Upper lobe of left lung (tissue), 6 donors: ENCODE results near the gene GOSR2. TPM values are rescaled to one million over a fixed set of nuclear protein-coding genes. Genes with fewer than 3 reads are reported as not detected.
A peak's percentile ranks its signal among the peaks of the same experiment; 100 is the strongest.

Experiments used
- ATAC-seq, 2 donors: fragments of 200-7000 bp; cut with Tn5 transposase; one replicate each; pipeline ENCODE4 v1.9.1; 2022; ENCODE audit warnings: mild to moderate bottlenecking in 2 of 2, moderate library complexity in 2 of 2; ENCODE audit not compliant: low FRiP score in 2 of 2
- DNase-seq, 2 donors: peaks; one replicate each; pipeline ENCODE4 v3.0.0-alpha.2; 2019 to 2020
- H3K27ac ChIP-seq, 4 donors: fragments of 200-600 bp; sonication (generic); one replicate each; pipeline ENCODE4 v1.5.1; 2016 to 2019
- H3K27me3 ChIP-seq, 4 donors: fragments of 200-600 bp; sonication (generic); one replicate each; pipeline ENCODE4 v1.5.1; 2017 to 2019
- H3K36me3 ChIP-seq, 4 donors: fragments of 200-600 bp; sonication (generic); one replicate each; pipeline ENCODE4 v1.5.1; 2016 to 2019
- H3K4me1 ChIP-seq, 4 donors: fragments of 200-600 bp; sonication (generic); one replicate each; pipeline ENCODE4 v1.5.1; 2018 to 2019
- H3K4me3 ChIP-seq, 4 donors: fragments of 200-600 bp; sonication (generic); one replicate each; pipeline ENCODE4 v1.5.1; 2017 to 2019; ENCODE audit warnings: mild to moderate bottlenecking in 2 of 4, moderate library complexity in 1 of 4
- H3K9me3 ChIP-seq, 4 donors: fragments of 200-600 bp; sonication (generic); one replicate each; pipeline ENCODE4 v1.5.1; 2018 to 2019
- CTCF ChIP-seq, 6 experiments: fragments of 450-650 bp in 4 of 6; fragments of 200-600 bp in 2 of 6; sonication (generic) in 2 of 6; IDR thresholded peaks; one replicate each; pipeline ENCODE4 v1.5.1; 2016 to 2019; ENCODE audit warnings: antibody characterized with exemption in 6 of 6
- EP300 ChIP-seq, 4 donors: sonication (generic); formaldehyde crosslinking; IDR thresholded peaks; one replicate each; pipeline ENCODE4 v1.5.1; 2017; ENCODE audit warnings: antibody characterized with exemption in 4 of 4, control low read depth in 2 of 4
- POLR2A ChIP-seq, 4 donors: fragments of 450-650 bp; IDR thresholded peaks; one replicate each; pipeline ENCODE4 v1.5.1; 2016 to 2017; ENCODE audit warnings: antibody characterized with exemption in 4 of 4, mild to moderate bottlenecking in 2 of 4
- POLR2AphosphoS5 ChIP-seq, 2 donors: sonication (generic); formaldehyde crosslinking; IDR thresholded peaks; one replicate each; pipeline ENCODE4 v1.5.1; 2017; ENCODE audit warnings: antibody characterized with exemption in 2 of 2
- WGBS, 2 donors: methylation state at CpG; one replicate each; pipeline ENCODE4 v1.1.5; 2017 to 2018; 5-methylcytosine and 5-hydroxymethylcytosine counted together
- total RNA-seq, 6 donors: library from RNA; depleted of rRNA in 4 of 6; stranded (reverse); fragments of >200 nt in 4 of 6; gene quantifications; one replicate each; pipeline versions ENCODE4 v1.1.0 to v1.2.1, GENCODE V29; 2016 to 2021
- donor health status: DM: no; HTN: no; CAD: no; lungs with moderate emphysema.
- donor health status: DM: no; HTN: yes; CAD: no; lungs with severe emphysema.

The GOSR2 gene
- total RNA-seq, 6 donors from 2014 or later, result 40.3 to 79.6 (median 50.8) TPM

GRCh38 chr17:46876353-46876887 is 46.5 kb upstream of the GOSR2 start:
- TF ChIP-seq CTCF (IDR thresholded peaks at IDR 0.05) (peak in 4 of 6 experiments; percentile 16 to 53 (median 33)), EP300 (IDR thresholded peaks at IDR 0.05) (no peak)
- Histone ChIP-seq H3K36me3 (no peaks in the 10 kb centered on the region), H3K27me3 (no peaks in the 10 kb centered on the region), H3K27ac (no peak overlapping the region), H3K4me3 (no peak overlapping the region), H3K4me1 (peaks cover 15 to 18% (median 17%) of the 10 kb centered on the region in 4 donors), H3K9me3 (no peaks in the 10 kb centered on the region)
- peak in 1 of 2 donors; percentile 70 for DNase-seq
- 75 to 100% methylated on average over 1 to 12 of the region's 12 CpGs for WGBS, 2 donors
- peak in 1 of 2 donors; percentile 44 for ATAC-seq

DNA sequence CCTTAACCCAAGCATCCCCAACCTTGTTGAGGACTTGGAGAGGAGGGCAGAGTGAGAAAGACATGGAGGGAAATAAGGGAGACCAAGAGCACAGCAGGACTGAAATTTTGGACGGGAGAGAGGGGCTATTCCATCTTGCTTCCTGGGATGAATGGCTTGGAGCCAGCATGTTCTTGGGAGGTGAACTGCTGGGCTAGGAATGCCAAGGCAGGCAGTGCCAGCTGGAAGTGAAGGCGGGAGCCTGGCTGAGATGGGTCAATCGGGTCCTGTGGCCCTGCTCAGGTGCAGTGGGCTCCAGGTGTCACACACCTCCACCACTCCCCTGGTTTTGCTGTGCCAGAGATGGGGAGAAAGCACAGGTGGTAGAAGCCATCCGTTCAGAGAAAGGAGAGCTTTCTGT is 46.0 kb upstream of the GOSR2 start:
- Histone ChIP-seq H3K4me1 (peaks cover 15 to 18% (median 17%) of the 10 kb centered on the region in 4 donors), H3K27ac (peak overlapping the region in 1 of 4 donors; percentile 64), H3K36me3 (no peaks in the 10 kb centered on the region), H3K9me3 (no peaks in the 10 kb centered on the region), H3K27me3 (no peaks in the 10 kb centered on the region), H3K4me3 (no peak overlapping the region)
- ATAC-seq, result no peak
- 50 to 79% methylated on average over 1 to 4 of the region's 4 CpGs for WGBS, 2 donors
- no peak for TF ChIP-seq POLR2AphosphoS5 (IDR thresholded peaks at IDR 0.05)
- no peak for TF ChIP-seq CTCF (IDR thresholded peaks at IDR 0.05)
- TF ChIP-seq EP300 (IDR thresholded peaks at IDR 0.05), result no peak
- no peak for TF ChIP-seq POLR2A (IDR thresholded peaks at IDR 0.05)
- no peak for DNase-seq

GRCh38 chr17:46877466-46877865 is 45.5 kb upstream of the GOSR2 start:
- TF ChIP-seq CTCF (IDR thresholded peaks at IDR 0.05) (no peak), POLR2A (IDR thresholded peaks at IDR 0.05) (no peak), POLR2AphosphoS5 (IDR thresholded peaks at IDR 0.05) (no peak), EP300 (IDR thresholded peaks at IDR 0.05) (no peak)
- DNase-seq (no peak), ATAC-seq (peak in 1 of 2 donors; percentile 23)
- Histone ChIP-seq H3K27ac (peak overlapping the region; percentile 5 to 67 (median 64)), H3K4me1 (peaks cover 15 to 18% (median 17%) of the 10 kb centered on the region in 4 donors), H3K9me3 (no peaks in the 10 kb centered on the region), H3K36me3 (no peaks in the 10 kb centered on the region), H3K4me3 (no peak overlapping the region), H3K27me3 (no peaks in the 10 kb centered on the region)
- 62 to 74% methylated on average over 3 to 6 of the region's 6 CpGs for WGBS, 2 donors

- 0 to 49% methylated on average over 2 to 6 of the region's 6 CpGs for WGBS, 2 donors
- DNase-seq (peak in 1 of 2 donors; percentile 62), ATAC-seq (peak in 1 of 2 donors; percentile 70)
- H3K27me3 ChIP-seq, result no peaks in the 10 kb centered on the region
- no peaks in the 10 kb centered on the region for H3K36me3 ChIP-seq
- H3K27ac ChIP-seq, result peak overlapping the region; percentile 28 to 67 (median 64)
- H3K9me3 ChIP-seq, result no peaks in the 10 kb centered on the region
- TF ChIP-seq POLR2AphosphoS5 (IDR thresholded peaks at IDR 0.05) (peak in 1 of 2 donors; percentile 14), EP300 (IDR thresholded peaks at IDR 0.05) (no peak)
- peaks cover 15 to 18% (median 17%) of the 10 kb centered on the region in 4 donors for H3K4me1 ChIP-seq
- no peak overlapping the region for H3K4me3 ChIP-seq
Observed at GRCh38 chr17:46878055-46878454, 44.9 kb upstream of the GOSR2 start.

- TF ChIP-seq POLR2AphosphoS5 (IDR thresholded peaks at IDR 0.05), result no peak
- TF ChIP-seq CTCF (IDR thresholded peaks at IDR 0.05), result no peak
- no peak for TF ChIP-seq POLR2A (IDR thresholded peaks at IDR 0.05)
- TF ChIP-seq EP300 (IDR thresholded peaks at IDR 0.05), result no peak
- DNase-seq (no peak), ATAC-seq (no peak)
- Histone ChIP-seq H3K27me3 (no peaks in the 10 kb centered on the region), H3K27ac (peak overlapping the region in 1 of 4 donors; percentile 64), H3K36me3 (no peaks in the 10 kb centered on the region), H3K4me1 (peaks cover 15 to 18% (median 17%) of the 10 kb centered on the region in 4 donors), H3K4me3 (no peak overlapping the region), H3K9me3 (no peaks in the 10 kb centered on the region)
- WGBS, 2 donors, result 87 to 93% methylated on average over 6 of the region's 7 CpGs
Observed at GRCh38 chr17:46879101-46879500, 43.9 kb upstream of the GOSR2 start.
